Measurements from ENCODE around the gene MAMDC4. TPM values are rescaled to one million over a fixed set of nuclear protein-coding genes. Genes with fewer than 3 reads are reported as not detected.

Gene MAMDC4
- total and polyA plus RNA-seq, 4 experiments from 2014 or later: 9.3 to 11.7 TPM; not detected in 2

DNA sequence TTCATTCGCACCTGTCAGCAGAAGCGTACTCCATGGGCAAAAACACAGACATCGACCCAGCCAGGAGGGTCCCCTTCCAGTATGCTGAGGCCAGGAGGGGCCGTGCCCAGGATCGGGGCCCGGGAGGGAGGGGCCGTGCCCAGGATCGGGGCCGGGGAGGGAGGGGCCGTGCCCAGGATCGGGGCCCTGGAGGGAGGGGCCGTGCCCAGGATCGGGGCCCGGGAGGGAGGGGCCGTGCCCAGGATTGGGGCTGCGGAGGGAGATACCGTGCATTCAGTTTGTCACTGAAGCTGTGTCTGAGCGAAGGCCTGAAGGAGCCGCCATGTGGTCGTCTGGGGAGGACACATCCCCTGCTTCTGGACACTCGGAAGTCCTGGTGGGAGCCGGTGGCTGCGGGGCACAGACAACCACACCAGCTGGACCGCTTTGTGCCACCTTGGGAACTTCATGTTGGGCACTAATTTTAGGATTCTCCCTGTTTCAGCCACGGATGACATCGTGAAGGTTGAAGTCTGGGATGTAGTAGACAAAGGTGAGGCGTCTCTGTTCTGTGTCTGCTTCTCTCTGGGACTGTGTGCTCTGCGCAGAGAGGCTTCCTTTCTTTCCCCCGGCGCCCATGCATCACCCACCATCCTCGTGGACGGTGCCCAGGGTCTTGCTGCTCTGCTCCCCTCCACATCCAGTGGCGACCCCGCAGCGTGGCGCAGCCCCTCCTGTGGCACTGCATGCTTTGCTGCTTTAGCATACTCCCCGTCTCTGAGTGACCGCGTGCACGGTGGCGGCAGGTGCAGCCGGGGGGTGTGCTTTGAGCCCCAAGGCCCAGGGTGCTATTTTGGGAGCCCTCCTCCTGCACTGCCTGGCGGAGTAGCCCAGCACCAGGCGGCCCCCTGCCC lies 26.6 kb upstream of the MAMDC4 start:
- peaks cover 14% of the 10 kb centered on the region for H3K36me3 ChIP-seq (ENCODE audit: insufficient read depth, low read length)
- POLR2A ChIA-PET (ENCODE audit: partially characterized antibody): no interaction called here
- intact Hi-C loops (cut with micrococcal nuclease): no loop called here
- H3K4me3 ChIP-seq (ENCODE audit: low read length in 2 of 2): no peak overlapping the region
- Mint-ChIP-seq H3K27me3 (no peaks in the 10 kb centered on the region), H3K4me1 (peaks cover 0 to 6% (median 2%) of the 10 kb centered on the region in 4 donors), H3K36me3 (peaks cover 3 to 17% of the 10 kb centered on the region in 2 donors), H3K27ac (no peak overlapping the region), H3K9me3 (no peaks in the 10 kb centered on the region), H3K4me3 (no peak overlapping the region)
- H3K4me1 ChIP-seq (ENCODE audit: insufficient read depth, low read length): no peaks in the 10 kb centered on the region
- CTCF ChIA-PET (ENCODE audit: partially characterized antibody): no interaction called here
- H3K27me3 ChIP-seq (ENCODE audit: insufficient read depth, low read length): no peaks in the 10 kb centered on the region
- peak in 1 of 5 donors; percentile 35 for DNase-seq
- no peak overlapping the region for H3K27ac ChIP-seq (ENCODE audit: low read depth, low read length)
- no peaks in the 10 kb centered on the region for H3K9me3 ChIP-seq (ENCODE audit: control insufficient read depth in 1 of 2, low read length in 2 of 2)

DNA sequence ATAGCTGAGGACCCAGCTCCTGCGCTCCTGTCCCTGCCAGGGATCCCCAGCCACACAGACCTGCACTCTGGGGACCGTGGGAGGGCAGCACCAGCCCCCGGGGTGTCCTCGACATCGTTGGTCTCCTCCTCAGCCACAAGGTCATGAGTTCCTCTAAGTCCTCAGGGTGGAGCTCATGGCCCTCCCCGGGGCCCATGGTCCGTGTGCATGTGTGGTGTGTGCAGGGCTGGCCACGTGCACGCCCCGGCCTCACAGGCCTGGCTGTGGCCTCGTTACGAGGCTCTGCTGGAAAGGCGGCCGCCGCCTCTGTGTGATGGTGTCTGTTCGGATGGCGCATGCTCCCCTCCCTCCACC lies 26.0 kb upstream of the MAMDC4 start:
- H3K27ac ChIP-seq (ENCODE audit: low read depth, low read length): no peak overlapping the region
- peaks cover 3 to 20% of the 10 kb centered on the region in 2 donors for H3K36me3 Mint-ChIP-seq
- H3K9me3 Mint-ChIP-seq: no peaks in the 10 kb centered on the region
- no peaks in the 10 kb centered on the region for H3K4me1 ChIP-seq (ENCODE audit: insufficient read depth, low read length)
- POLR2A ChIA-PET (ENCODE audit: partially characterized antibody): no interaction called here
- intact Hi-C loops (cut with micrococcal nuclease): no loop called here
- H3K4me3 Mint-ChIP-seq: no peak overlapping the region
- H3K27ac Mint-ChIP-seq: no peak overlapping the region
- H3K9me3 ChIP-seq (ENCODE audit: control insufficient read depth in 1 of 2, low read length in 2 of 2): no peaks in the 10 kb centered on the region
- CTCF ChIA-PET (ENCODE audit: partially characterized antibody): no interaction called here
- H3K27me3 ChIP-seq (ENCODE audit: insufficient read depth, low read length): no peaks in the 10 kb centered on the region
- H3K36me3 ChIP-seq (ENCODE audit: insufficient read depth, low read length): peaks cover 14% of the 10 kb centered on the region
- DNase-seq: peak in 1 of 5 donors; percentile 12
- H3K4me1 Mint-ChIP-seq: no peaks in the 10 kb centered on the region
- no peaks in the 10 kb centered on the region for H3K27me3 Mint-ChIP-seq
- no peak overlapping the region for H3K4me3 ChIP-seq (ENCODE audit: low read length in 2 of 2)

DNA sequence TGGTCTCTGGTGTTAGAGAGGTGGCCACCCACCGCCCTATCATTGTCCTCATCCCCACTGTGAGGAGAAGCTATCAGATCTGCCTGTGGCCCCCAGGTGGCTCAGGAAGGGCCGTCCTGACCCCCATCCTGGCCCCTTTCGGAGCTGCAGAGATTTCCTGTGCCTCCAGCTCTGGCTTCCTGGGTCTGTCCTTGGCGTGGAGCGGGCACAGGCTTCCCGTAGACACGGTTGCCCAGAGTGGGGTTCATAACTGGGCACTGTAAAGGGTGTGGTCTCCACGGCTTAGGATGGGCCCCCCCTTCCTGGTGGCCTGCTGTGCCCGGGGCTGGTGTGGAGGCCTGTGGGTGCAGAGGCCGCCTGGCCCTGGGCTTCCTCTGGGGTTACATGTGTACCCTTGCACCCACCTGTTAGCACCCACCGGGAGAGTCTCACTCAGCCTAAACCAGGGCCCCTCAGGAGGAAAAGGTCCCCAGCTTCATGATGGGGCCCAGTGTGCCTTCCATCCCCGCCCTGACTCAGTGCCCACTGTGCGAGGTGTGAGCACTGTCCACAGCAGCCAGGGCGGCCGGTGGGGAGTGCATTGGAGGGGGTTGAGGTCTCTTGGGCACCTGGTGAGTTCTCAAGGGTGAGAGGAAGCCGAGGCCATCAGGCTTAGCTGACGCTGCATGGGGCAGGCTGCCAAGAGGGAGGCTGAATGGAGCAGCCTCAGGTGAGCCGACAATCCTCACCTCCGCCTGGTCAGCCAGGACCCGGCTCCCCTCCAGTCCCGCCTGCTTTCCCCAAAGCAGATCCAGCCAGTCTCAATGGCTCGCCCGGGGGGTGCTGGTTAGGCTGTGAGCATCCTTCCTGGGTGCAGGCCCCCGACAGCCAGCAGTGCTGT lies 25.2 kb upstream of the MAMDC4 start:
- no peaks in the 10 kb centered on the region for H3K4me1 Mint-ChIP-seq
- H3K4me3 Mint-ChIP-seq: no peak overlapping the region
- H3K27me3 Mint-ChIP-seq: no peaks in the 10 kb centered on the region
- ChIA-PET POLR2A (ENCODE audit: partially characterized antibody) (no interaction called here), CTCF (ENCODE audit: partially characterized antibody) (no interaction called here)
- Histone ChIP-seq H3K4me1 (ENCODE audit: insufficient read depth, low read length) (no peaks in the 10 kb centered on the region), H3K9me3 (ENCODE audit: control insufficient read depth in 1 of 2, low read length in 2 of 2) (no peaks in the 10 kb centered on the region), H3K36me3 (ENCODE audit: insufficient read depth, low read length) (peaks cover 15% of the 10 kb centered on the region), H3K27ac (ENCODE audit: low read depth, low read length) (no peak overlapping the region), H3K27me3 (ENCODE audit: insufficient read depth, low read length) (no peaks in the 10 kb centered on the region), H3K4me3 (ENCODE audit: low read length in 2 of 2) (no peak overlapping the region)
- intact Hi-C loops (cut with micrococcal nuclease): no loop called here
- H3K36me3 Mint-ChIP-seq: peaks cover 3 to 22% of the 10 kb centered on the region in 2 donors
- no peaks in the 10 kb centered on the region for H3K9me3 Mint-ChIP-seq
- H3K27ac Mint-ChIP-seq: no peak overlapping the region
- peak in 1 of 5 donors; percentile 22 for DNase-seq

DNA sequence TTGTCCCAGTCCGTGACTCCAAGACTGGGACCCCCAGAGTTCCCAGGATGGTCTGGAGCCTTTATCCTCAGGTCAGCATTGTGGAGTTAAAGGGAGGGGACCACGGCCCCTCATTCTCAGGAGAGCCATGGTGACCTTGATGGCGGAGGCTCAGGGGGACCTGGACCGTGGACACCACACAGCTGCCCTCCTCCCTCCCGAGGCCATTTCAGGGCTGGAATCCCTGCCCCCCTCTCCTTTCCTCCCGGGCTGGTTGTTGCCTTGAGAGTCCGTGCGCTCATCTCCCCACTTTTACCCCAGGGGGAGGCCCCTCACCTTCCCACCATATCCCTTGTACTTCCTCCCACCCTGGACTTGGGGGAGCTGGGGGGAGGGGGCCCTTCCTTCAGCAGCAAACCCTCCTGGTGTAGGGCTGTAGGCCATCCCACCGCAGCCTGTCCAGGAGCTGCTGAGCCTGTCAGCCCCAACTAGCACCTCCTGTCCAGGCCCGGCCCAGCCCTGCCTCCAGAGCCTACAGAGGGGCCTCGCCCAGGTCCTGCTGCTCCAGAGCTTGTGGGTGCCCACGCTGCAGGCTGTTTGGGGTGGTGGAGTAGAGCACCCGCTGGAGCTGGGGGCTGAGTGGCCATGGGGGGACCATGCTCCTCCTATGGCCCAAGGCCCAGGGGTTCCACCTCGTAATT lies 24.2 kb upstream of the MAMDC4 start:
- Mint-ChIP-seq H3K27ac (no peak overlapping the region), H3K4me1 (no peaks in the 10 kb centered on the region), H3K4me3 (no peak overlapping the region), H3K36me3 (peaks cover 8 to 27% of the 10 kb centered on the region in 2 donors), H3K9me3 (no peaks in the 10 kb centered on the region), H3K27me3 (no peaks in the 10 kb centered on the region)
- intact Hi-C loops (cut with micrococcal nuclease): no loop called here
- peak in 1 of 5 donors; percentile 24 for DNase-seq
- Histone ChIP-seq H3K9me3 (ENCODE audit: control insufficient read depth in 1 of 2, low read length in 2 of 2) (no peaks in the 10 kb centered on the region), H3K4me3 (ENCODE audit: low read length in 2 of 2) (no peak overlapping the region), H3K36me3 (ENCODE audit: insufficient read depth, low read length) (peaks cover 18% of the 10 kb centered on the region), H3K27me3 (ENCODE audit: insufficient read depth, low read length) (no peaks in the 10 kb centered on the region), H3K4me1 (ENCODE audit: insufficient read depth, low read length) (no peaks in the 10 kb centered on the region), H3K27ac (ENCODE audit: low read depth, low read length) (no peak overlapping the region)
- ChIA-PET CTCF (ENCODE audit: partially characterized antibody) (no interaction called here), POLR2A (ENCODE audit: partially characterized antibody) (no interaction called here)

- Mint-ChIP-seq H3K27ac (no peak overlapping the region), H3K36me3 (peaks cover 5 to 25% of the 10 kb centered on the region in 2 donors), H3K9me3 (no peaks in the 10 kb centered on the region), H3K4me3 (no peak overlapping the region), H3K27me3 (no peaks in the 10 kb centered on the region), H3K4me1 (no peaks in the 10 kb centered on the region)
- H3K27ac ChIP-seq (ENCODE audit: low read depth, low read length): no peak overlapping the region
- no peak overlapping the region for H3K4me3 ChIP-seq (ENCODE audit: low read length in 2 of 2)
- no peaks in the 10 kb centered on the region for H3K9me3 ChIP-seq (ENCODE audit: control insufficient read depth in 1 of 2, low read length in 2 of 2)
- CTCF ChIA-PET (ENCODE audit: partially characterized antibody): interaction anchor here (2.0 kb wide), 1 partner anchor 14 kb away, joined by 6 read pairs; the partner anchor contains the start of gene AJM1
- peak in 1 of 5 donors; percentile 9 for DNase-seq
- H3K4me1 ChIP-seq (ENCODE audit: insufficient read depth, low read length): no peaks in the 10 kb centered on the region
- POLR2A ChIA-PET (ENCODE audit: partially characterized antibody): no interaction called here
- peaks cover 18% of the 10 kb centered on the region for H3K36me3 ChIP-seq (ENCODE audit: insufficient read depth, low read length)
- intact Hi-C loops (cut with micrococcal nuclease): no loop called here
- no peaks in the 10 kb centered on the region for H3K27me3 ChIP-seq (ENCODE audit: insufficient read depth, low read length)
Measured at GRCh38 chr9:136828474-136829140, 23.5 kb upstream of the MAMDC4 start.

DNA sequence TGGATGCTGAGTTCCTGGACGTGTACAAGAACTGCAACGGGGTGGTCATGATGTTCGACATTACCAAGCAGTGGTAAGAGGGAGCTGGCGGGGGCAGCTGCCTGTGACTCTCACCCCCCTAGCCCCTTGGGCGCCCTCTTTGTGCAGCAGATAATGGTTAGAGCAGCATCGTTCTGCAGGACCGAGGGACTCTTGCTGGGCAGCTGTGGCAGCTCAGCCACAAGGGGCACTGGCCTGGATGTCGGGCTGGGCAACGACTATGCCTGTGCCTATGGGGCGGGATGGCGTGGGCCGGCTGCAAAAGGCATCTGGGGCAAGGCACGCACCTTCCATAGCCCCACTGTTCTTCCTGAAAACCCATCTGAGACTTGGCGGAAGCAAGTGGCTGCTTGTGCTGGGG lies 22.7 kb upstream of the MAMDC4 start:
- CTCF ChIA-PET (ENCODE audit: partially characterized antibody): interaction anchor here (2.0 kb wide), 1 partner anchor 13 kb away, joined by 6 read pairs; the partner anchor contains the start of gene AJM1
- no peaks in the 10 kb centered on the region for H3K27me3 ChIP-seq (ENCODE audit: insufficient read depth, low read length)
- no peak overlapping the region for H3K4me3 ChIP-seq (ENCODE audit: low read length in 2 of 2)
- no peaks in the 10 kb centered on the region for H3K27me3 Mint-ChIP-seq
- H3K9me3 ChIP-seq (ENCODE audit: control insufficient read depth in 1 of 2, low read length in 2 of 2): no peaks in the 10 kb centered on the region
- intact Hi-C loops (cut with micrococcal nuclease): no loop called here
- H3K9me3 Mint-ChIP-seq: no peaks in the 10 kb centered on the region
- H3K4me1 Mint-ChIP-seq: no peaks in the 10 kb centered on the region
- peaks cover 5 to 29% of the 10 kb centered on the region in 2 donors for H3K36me3 Mint-ChIP-seq
- no peak overlapping the region for H3K27ac ChIP-seq (ENCODE audit: low read depth, low read length)
- POLR2A ChIA-PET (ENCODE audit: partially characterized antibody): no interaction called here
- H3K27ac Mint-ChIP-seq: no peak overlapping the region
- H3K36me3 ChIP-seq (ENCODE audit: insufficient read depth, low read length): peaks cover 18% of the 10 kb centered on the region
- no peaks in the 10 kb centered on the region for H3K4me1 ChIP-seq (ENCODE audit: insufficient read depth, low read length)
- peak in 1 of 5 donors; percentile 15 for DNase-seq
- H3K4me3 Mint-ChIP-seq: no peak overlapping the region
